MM.1S (cell line): Measurements from ENCODE around the gene ERC2.

Source experiments
- DNase-seq: peaks from one replicate; pipeline ENCODE4 v3.0.0-alpha.2; 2015
- H2AFZ ChIP-seq: fragments of 300-600 bp; sonication (generic); 2 replicates; pipeline ENCODE4 v1.6.0; 2016; ENCODE audit warnings: antibody characterized with exemption, low read length
- H3F3A ChIP-seq: fragments of 300-600 bp; sonication (generic); 2 replicates; pipeline ENCODE4 v1.6.1; 2016; ENCODE audit warnings: mild to moderate bottlenecking, antibody characterized with exemption, low read length, moderate library complexity, mixed read lengths; ENCODE audit not compliant: insufficient read depth
- H3K27ac ChIP-seq: fragments of 300-600 bp; sonication (generic); 2 replicates; pipeline ENCODE4 v1.5.1; 2016; ENCODE audit warnings: mild to moderate bottlenecking, low read length
- H3K27me3 ChIP-seq: fragments of 300-600 bp; sonication (generic); replicated peaks from 2 replicates; pipeline ENCODE4 v1.6.0; 2016; ENCODE audit warnings: low read length; ENCODE audit not compliant: insufficient read depth
- H3K36me3 ChIP-seq: fragments of 300-600 bp; sonication (generic); replicated peaks from 2 replicates; pipeline ENCODE4 v1.6.1; 2016; ENCODE audit warnings: mild to moderate bottlenecking, low read length, mixed read lengths; ENCODE audit not compliant: insufficient read depth
- H3K4me1 ChIP-seq: fragments of 300-600 bp; sonication (generic); 2 replicates; pipeline ENCODE4 v1.6.1; 2016; ENCODE audit warnings: low read length, mixed read lengths
- H3K4me2 ChIP-seq: fragments of 300-600 bp; sonication (generic); 2 replicates; pipeline ENCODE4 v1.6.0; 2016; ENCODE audit warnings: low read depth, low read length
- H3K4me3 ChIP-seq: fragments of 300-600 bp; sonication (generic); 2 replicates; pipeline ENCODE4 v1.5.1; 2016; ENCODE audit warnings: low read length, mixed read lengths
- H3K79me2 ChIP-seq: fragments of 300-600 bp; sonication (generic); 2 replicates; pipeline ENCODE4 v1.6.1; 2016; ENCODE audit warnings: mixed run types, low read length, mixed read lengths
- H3K9ac ChIP-seq: fragments of 300-600 bp; sonication (generic); 2 replicates; pipeline ENCODE4 v1.6.1; 2016; ENCODE audit warnings: low read length, mixed read lengths
- H3K9me2 ChIP-seq: fragments of 300-600 bp; sonication (generic); replicated peaks from 2 replicates; pipeline ENCODE4 v1.6.1; 2016; ENCODE audit warnings: mild to moderate bottlenecking, low read length, mixed read lengths; ENCODE audit not compliant: insufficient read depth
- H3K9me3 ChIP-seq: fragments of 300-600 bp; sonication (generic); replicated peaks from 2 replicates; pipeline ENCODE4 v1.6.1; 2016; ENCODE audit warnings: mild to moderate bottlenecking, low read length, mixed read lengths; ENCODE audit not compliant: insufficient read depth
- H4K20me1 ChIP-seq: fragments of 300-600 bp; sonication (generic); 2 replicates; pipeline ENCODE4 v1.6.1; 2016; ENCODE audit warnings: mild to moderate bottlenecking, low read length, moderate library complexity, mixed read lengths; ENCODE audit not compliant: insufficient read depth
- EZH2 ChIP-seq: fragments of 300-600 bp; sonication (generic); optimal IDR thresholded peaks from 2 replicates; pipeline ENCODE3; 2017; ENCODE audit warnings: low read depth, mild to moderate bottlenecking, antibody characterized with exemption, low read length, mixed read lengths
- EZH2phosphoT487 ChIP-seq: fragments of 300-600 bp; sonication (generic); IDR thresholded peaks from 2 replicates; pipeline ENCODE4 v1.6.1; 2018; ENCODE audit warnings: antibody characterized with exemption, low read length
- TF ChIP-seq, protein P1 (sequence below): fragments of 300-600 bp; sonication (generic); IDR thresholded peaks from 2 replicates; pipeline ENCODE4 v1.5.1; 2016; ENCODE audit warnings: antibody characterized with exemption, low read length, mixed read lengths

ERC2 gene

GRCh38 chr3:55801676-55802075 is 666.6 kb downstream of the ERC2 start:
- no peak for DNase-seq

GRCh38 chr3:55801068-55801467 is 667.2 kb downstream of the ERC2 start:
- Histone ChIP-seq H3K4me3 (no peak overlapping the region), H3K9me3 (no peaks in the 10 kb centered on the region), H3K36me3 (no peaks in the 10 kb centered on the region), H2AFZ (no peak overlapping the region), H3K9me2 (no peaks in the 10 kb centered on the region), H3K27ac (no peak overlapping the region), H3F3A (no peaks in the 10 kb centered on the region), H3K9ac (no peak overlapping the region), H3K4me2 (no peak overlapping the region), H4K20me1 (no peaks in the 10 kb centered on the region), H3K27me3 (no peaks in the 10 kb centered on the region), H3K4me1 (no peaks in the 10 kb centered on the region), H3K79me2 (no peaks in the 10 kb centered on the region)
- DNase-seq, result no peak
- TF ChIP-seq EZH2, result no peak
- no peak for TF ChIP-seq EZH2phosphoT487
- TF ChIP-seq, protein P1, sequence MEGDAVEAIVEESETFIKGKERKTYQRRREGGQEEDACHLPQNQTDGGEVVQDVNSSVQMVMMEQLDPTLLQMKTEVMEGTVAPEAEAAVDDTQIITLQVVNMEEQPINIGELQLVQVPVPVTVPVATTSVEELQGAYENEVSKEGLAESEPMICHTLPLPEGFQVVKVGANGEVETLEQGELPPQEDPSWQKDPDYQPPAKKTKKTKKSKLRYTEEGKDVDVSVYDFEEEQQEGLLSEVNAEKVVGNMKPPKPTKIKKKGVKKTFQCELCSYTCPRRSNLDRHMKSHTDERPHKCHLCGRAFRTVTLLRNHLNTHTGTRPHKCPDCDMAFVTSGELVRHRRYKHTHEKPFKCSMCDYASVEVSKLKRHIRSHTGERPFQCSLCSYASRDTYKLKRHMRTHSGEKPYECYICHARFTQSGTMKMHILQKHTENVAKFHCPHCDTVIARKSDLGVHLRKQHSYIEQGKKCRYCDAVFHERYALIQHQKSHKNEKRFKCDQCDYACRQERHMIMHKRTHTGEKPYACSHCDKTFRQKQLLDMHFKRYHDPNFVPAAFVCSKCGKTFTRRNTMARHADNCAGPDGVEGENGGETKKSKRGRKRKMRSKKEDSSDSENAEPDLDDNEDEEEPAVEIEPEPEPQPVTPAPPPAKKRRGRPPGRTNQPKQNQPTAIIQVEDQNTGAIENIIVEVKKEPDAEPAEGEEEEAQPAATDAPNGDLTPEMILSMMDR, result no peak

More at GRCh38 chr3:55801676-55802075, 666.6 kb downstream of the ERC2 start:
- Histone ChIP-seq H3K4me1 (no peaks in the 10 kb centered on the region), H3F3A (no peaks in the 10 kb centered on the region), H3K27me3 (no peaks in the 10 kb centered on the region), H3K4me2 (no peak overlapping the region), H3K4me3 (no peak overlapping the region), H3K27ac (no peak overlapping the region), H3K79me2 (no peaks in the 10 kb centered on the region), H3K9me3 (no peaks in the 10 kb centered on the region), H3K36me3 (no peaks in the 10 kb centered on the region), H2AFZ (no peak overlapping the region), H3K9me2 (no peaks in the 10 kb centered on the region), H4K20me1 (no peaks in the 10 kb centered on the region), H3K9ac (no peak overlapping the region)
- TF ChIP-seq EZH2 (no peak), EZH2phosphoT487 (no peak)
- TF ChIP-seq, protein P1, result no peak

DNA sequence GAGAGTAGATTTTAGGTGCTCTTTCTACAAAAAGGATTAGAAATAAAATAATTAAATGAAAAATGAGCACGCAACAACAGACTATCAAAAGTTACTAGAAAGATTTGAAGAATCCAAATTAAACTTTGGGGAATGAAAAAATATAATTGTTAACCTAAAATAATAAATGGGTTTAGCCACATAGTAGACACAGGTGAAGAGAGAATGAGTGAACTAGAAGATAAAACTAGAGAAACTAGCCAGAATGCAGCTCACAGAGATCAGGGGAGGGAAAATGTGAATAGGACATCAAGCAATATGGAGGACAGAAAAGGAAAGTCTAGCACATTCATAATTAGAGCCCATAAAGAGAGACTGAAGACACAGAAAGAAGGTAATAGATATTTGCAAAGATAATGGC is 670.5 kb downstream of the ERC2 start:
- Histone ChIP-seq H4K20me1 (no peaks in the 10 kb centered on the region), H3K27ac (no peak overlapping the region), H3K4me3 (no peak overlapping the region)

More for the DNA sequence above, 670.5 kb downstream of the ERC2 start:
- Histone ChIP-seq H3F3A (no peaks in the 10 kb centered on the region), H3K4me1 (no peaks in the 10 kb centered on the region), H3K9me3 (no peaks in the 10 kb centered on the region), H3K27me3 (no peaks in the 10 kb centered on the region), H2AFZ (no peak overlapping the region), H3K9me2 (no peaks in the 10 kb centered on the region), H3K36me3 (no peaks in the 10 kb centered on the region), H3K79me2 (no peaks in the 10 kb centered on the region), H3K9ac (no peak overlapping the region), H3K4me2 (no peak overlapping the region)
- DNase-seq, result no peak
- TF ChIP-seq EZH2 (no peak), EZH2phosphoT487 (no peak)
- TF ChIP-seq, protein P1, result no peak
